ENCODE results near the gene ARL9.

Gene ARL9

GRCh38 chr4:56480691-56481090, 24.9 kb upstream of the ARL9 start:
- H3K4me3 Mint-ChIP-seq, result no peak overlapping the region
- peaks cover 25% of the 10 kb centered on the region for H3K36me3 Mint-ChIP-seq
- DNase-seq (ENCODE audit: low spot score in 2 of 2), result no peak
- H3K9me3 Mint-ChIP-seq, result no peaks in the 10 kb centered on the region
- ATAC-seq (ENCODE audit: low read depth), result no peak
- H3K27ac Mint-ChIP-seq, result no peak overlapping the region
- H3K27me3 Mint-ChIP-seq, result no peaks in the 10 kb centered on the region
- no peaks in the 10 kb centered on the region for H3K4me1 Mint-ChIP-seq

GRCh38 chr4:56496241-56496640, 9.3 kb upstream of the ARL9 start:
- H3K4me1 Mint-ChIP-seq, result no peaks in the 10 kb centered on the region
- ATAC-seq (ENCODE audit: low read depth), result no peak
- H3K4me3 Mint-ChIP-seq, result no peak overlapping the region
- H3K27ac Mint-ChIP-seq, result no peak overlapping the region
- no peaks in the 10 kb centered on the region for H3K9me3 Mint-ChIP-seq
- DNase-seq (ENCODE audit: low spot score in 2 of 2), result no peak
- H3K36me3 Mint-ChIP-seq, result peaks cover 32% of the 10 kb centered on the region
- H3K27me3 Mint-ChIP-seq, result no peaks in the 10 kb centered on the region

GRCh38 chr4:56511098-56511497, 5.5 kb downstream of the ARL9 start:
- peaks cover 3% of the 10 kb centered on the region for H3K4me1 Mint-ChIP-seq
- H3K27me3 Mint-ChIP-seq, result peaks cover 5% of the 10 kb centered on the region
- no peak overlapping the region for H3K4me3 Mint-ChIP-seq
- no peak overlapping the region for H3K27ac Mint-ChIP-seq
- DNase-seq (ENCODE audit: low spot score in 2 of 2), result no peak
- H3K36me3 Mint-ChIP-seq, result no peaks in the 10 kb centered on the region
- no peaks in the 10 kb centered on the region for H3K9me3 Mint-ChIP-seq
- no peak for ATAC-seq (ENCODE audit: low read depth)

DNA sequence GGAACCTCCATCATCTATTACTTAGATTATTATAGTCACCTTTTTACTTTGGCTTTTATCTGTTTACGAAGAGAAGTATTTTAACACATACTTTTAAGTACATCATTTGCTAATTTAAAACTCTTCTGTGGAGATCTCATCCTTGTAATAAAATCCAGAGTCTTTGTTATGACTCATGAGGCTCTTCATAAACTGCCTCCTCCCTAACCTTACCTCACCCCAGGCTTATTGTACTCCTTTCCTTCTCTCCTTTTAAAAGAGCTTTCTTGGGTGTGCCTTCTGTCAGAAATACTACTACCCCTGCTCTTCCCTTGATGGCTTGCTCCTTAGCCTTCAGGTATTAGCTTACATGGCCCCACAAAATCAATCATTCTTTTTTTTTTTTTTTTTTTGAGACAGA, 6.6 kb downstream of the ARL9 start:
- Mint-ChIP-seq H3K4me3 (no peak overlapping the region), H3K27me3 (peaks cover 3% of the 10 kb centered on the region), H3K9me3 (no peaks in the 10 kb centered on the region), H3K27ac (no peak overlapping the region), H3K36me3 (no peaks in the 10 kb centered on the region), H3K4me1 (no peaks in the 10 kb centered on the region)
- ATAC-seq (ENCODE audit: low read depth) (no peak), DNase-seq (ENCODE audit: low spot score in 2 of 2) (no peak)

GRCh38 chr4:56513517-56513916, 7.9 kb downstream of the ARL9 start:
- no peaks in the 10 kb centered on the region for H3K36me3 Mint-ChIP-seq
- no peaks in the 10 kb centered on the region for H3K4me1 Mint-ChIP-seq
- no peak for ATAC-seq (ENCODE audit: low read depth)
- no peak overlapping the region for H3K4me3 Mint-ChIP-seq
- DNase-seq (ENCODE audit: low spot score in 2 of 2), result no peak
- peaks cover 3% of the 10 kb centered on the region for H3K27me3 Mint-ChIP-seq
- H3K9me3 Mint-ChIP-seq, result no peaks in the 10 kb centered on the region
- H3K27ac Mint-ChIP-seq, result no peak overlapping the region

DNA sequence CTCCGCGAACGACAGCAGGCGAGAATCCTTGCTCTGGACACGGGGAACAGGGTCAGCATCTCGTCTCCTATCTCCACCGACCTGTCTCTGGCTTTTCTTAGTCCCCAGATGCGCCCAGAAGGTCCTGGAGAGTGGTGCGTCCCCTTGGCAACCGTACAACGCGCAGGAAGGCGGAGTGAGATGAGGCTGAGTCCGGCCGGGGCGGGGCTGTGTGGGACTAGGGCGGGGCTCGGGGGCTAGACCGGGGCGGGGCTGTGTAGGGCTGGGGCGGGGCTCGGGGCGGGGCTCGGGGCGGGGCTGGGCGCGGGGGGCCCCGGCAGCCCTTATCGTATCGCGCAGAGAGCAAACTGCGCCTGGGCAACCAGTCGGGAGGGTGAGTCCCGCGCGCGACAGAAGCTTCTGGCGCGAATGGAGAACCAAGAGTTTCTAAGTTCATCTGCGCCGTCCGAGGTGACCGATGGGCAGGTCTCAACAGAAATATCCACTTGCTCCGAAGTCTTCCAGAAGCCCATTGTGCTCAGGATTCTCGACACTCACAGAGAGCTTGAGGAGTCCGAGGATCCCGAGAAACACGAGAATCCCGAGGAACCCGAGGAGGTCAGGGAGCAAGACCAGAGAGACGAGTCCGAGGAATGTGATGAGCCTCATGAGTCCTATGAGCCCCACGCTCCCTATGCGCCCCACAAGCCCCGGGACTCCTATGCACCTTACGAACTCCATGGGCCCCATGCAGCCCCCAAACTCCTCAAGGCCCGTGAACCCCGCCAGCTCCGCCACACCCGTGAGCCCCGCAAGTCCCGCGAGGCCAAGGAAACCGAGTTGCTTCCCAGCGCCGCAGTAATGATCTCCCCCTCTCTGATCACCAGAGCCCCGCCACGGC, 24.9 kb downstream of the ARL9 start:
- Mint-ChIP-seq H3K27ac (no peak overlapping the region), H3K9me3 (no peaks in the 10 kb centered on the region)

DNA sequence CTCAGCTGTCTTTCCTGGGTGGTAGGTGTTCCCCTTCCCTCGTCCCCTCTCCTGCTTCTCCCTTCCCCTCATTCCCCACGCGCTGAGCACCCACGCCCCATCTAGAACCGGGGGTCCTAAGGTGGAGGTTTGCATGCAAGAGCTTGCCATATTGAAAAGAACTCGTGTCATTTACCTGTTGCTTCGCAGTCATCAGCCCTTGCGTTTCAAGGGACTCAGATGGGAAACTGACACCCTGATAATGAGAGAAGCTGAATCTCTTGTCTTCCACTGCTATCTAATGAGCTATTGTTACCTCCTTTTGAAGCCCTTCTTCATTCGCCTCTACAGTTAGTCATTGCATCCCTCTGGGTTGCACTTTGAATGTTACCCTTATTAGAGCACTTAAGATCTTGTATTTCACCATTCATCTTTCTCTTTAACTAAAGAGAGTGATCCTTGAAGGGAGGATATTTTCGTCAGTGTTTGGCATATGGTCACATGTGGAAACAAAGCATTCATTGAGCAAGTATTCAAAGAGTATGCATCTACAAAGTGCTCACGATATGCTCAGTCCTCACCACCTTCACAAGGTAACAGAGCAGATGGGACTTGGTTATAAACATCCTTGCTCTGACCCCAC, 25.7 kb downstream of the ARL9 start:
- Mint-ChIP-seq H3K36me3 (no peaks in the 10 kb centered on the region), H3K27ac (no peak overlapping the region), H3K27me3 (peaks cover 6% of the 10 kb centered on the region), H3K9me3 (no peaks in the 10 kb centered on the region), H3K4me3 (no peak overlapping the region), H3K4me1 (no peaks in the 10 kb centered on the region)
- ATAC-seq (ENCODE audit: low read depth) (no peak), DNase-seq (ENCODE audit: low spot score in 2 of 2) (no peak)

More for the DNA sequence above, 24.9 kb downstream of the ARL9 start:
- peak; percentile 61 to 65 for DNase-seq (ENCODE audit: low spot score in 2 of 2)
- Mint-ChIP-seq H3K4me1 (no peaks in the 10 kb centered on the region), H3K36me3 (no peaks in the 10 kb centered on the region), H3K27me3 (peaks cover 5% of the 10 kb centered on the region), H3K4me3 (no peak overlapping the region)
- ATAC-seq (ENCODE audit: low read depth), result peak; percentile 98

DNA sequence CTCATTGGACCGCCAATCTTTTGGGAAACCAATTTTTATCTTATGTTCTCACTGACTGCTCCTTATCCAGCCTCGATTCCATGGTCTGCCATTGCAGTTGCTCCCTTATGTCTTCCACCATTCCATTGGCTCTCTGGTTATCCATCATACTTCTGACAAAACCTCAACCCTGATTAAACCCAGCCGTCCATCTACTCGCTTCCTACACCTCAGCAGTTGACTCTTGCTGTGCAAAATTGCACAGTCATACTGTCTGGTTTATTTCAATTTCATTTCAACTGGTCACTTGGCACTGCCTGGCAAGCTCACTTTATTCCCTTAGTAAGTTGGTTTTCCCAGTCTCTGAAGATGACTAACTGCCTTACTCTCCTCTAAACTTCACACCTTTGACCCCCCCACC, 26.2 kb downstream of the ARL9 start:
- DNase-seq (ENCODE audit: low spot score in 2 of 2) (no peak), ATAC-seq (ENCODE audit: low read depth) (no peak)
- H3K27ac Mint-ChIP-seq, result no peak overlapping the region
- no peaks in the 10 kb centered on the region for H3K4me1 Mint-ChIP-seq
- H3K9me3 Mint-ChIP-seq, result no peaks in the 10 kb centered on the region
- H3K27me3 Mint-ChIP-seq, result peaks cover 8% of the 10 kb centered on the region
- no peak overlapping the region for H3K4me3 Mint-ChIP-seq
- H3K36me3 Mint-ChIP-seq, result no peaks in the 10 kb centered on the region

DNA sequence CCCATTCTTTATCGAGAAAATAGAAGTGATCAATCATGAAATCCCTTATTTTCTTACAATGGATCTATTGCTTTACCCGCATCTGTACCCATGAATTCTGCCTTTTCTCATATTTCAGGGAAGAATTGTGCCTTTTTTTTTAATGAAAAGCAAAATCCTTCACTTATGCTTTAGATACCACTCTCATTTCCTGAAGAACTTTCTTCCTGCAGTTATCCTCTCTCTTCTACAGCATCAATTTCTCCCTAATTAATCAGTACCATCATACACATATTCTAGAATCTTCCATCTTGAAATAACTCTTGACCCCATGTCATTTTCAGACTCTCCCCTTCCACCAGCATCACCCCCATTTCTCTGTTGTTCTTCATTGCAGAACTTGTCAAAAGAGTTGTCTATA, 26.6 kb downstream of the ARL9 start:
- no peaks in the 10 kb centered on the region for H3K4me1 Mint-ChIP-seq

DNA sequence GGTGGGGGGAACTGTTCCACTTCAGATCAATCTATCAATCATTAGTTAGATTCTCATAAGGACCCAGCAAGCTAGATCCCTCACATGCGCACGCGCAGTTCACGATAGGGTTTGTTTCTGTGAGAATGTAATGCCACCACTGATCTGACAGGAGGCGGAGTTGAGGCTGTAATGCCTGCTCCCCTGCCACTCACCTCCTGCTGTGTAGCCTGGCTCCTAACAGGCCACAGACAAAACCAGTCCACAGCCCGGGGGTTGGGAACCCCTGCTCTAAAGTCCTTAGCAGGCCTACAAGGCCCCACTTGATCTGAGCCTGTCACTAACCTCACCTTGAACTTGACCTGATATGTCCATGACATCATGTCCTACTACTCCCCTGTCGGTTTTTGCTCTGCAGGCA, 30.3 kb downstream of the ARL9 start:
- Mint-ChIP-seq H3K4me1 (no peaks in the 10 kb centered on the region), H3K27ac (no peak overlapping the region), H3K36me3 (no peaks in the 10 kb centered on the region), H3K9me3 (no peaks in the 10 kb centered on the region), H3K27me3 (peaks cover 14% of the 10 kb centered on the region), H3K4me3 (no peak overlapping the region)
- ATAC-seq (ENCODE audit: low read depth), result no peak
- DNase-seq (ENCODE audit: low spot score in 2 of 2), result no peak

More for the DNA sequence above, 26.6 kb downstream of the ARL9 start:
- Mint-ChIP-seq H3K27me3 (peaks cover 8% of the 10 kb centered on the region), H3K36me3 (no peaks in the 10 kb centered on the region), H3K27ac (no peak overlapping the region), H3K4me3 (no peak overlapping the region), H3K9me3 (no peaks in the 10 kb centered on the region)
- ATAC-seq (ENCODE audit: low read depth) (no peak), DNase-seq (ENCODE audit: low spot score in 2 of 2) (no peak)

GRCh38 chr4:56537147-56537546, 31.6 kb downstream of the ARL9 start:
- no peak overlapping the region for H3K4me3 Mint-ChIP-seq
- H3K4me1 Mint-ChIP-seq, result no peaks in the 10 kb centered on the region
- ATAC-seq (ENCODE audit: low read depth) (no peak), DNase-seq (ENCODE audit: low spot score in 2 of 2) (no peak)
- H3K36me3 Mint-ChIP-seq, result no peaks in the 10 kb centered on the region
- H3K27ac Mint-ChIP-seq, result no peak overlapping the region
- H3K9me3 Mint-ChIP-seq, result no peaks in the 10 kb centered on the region
- peaks cover 16% of the 10 kb centered on the region for H3K27me3 Mint-ChIP-seq

DNA sequence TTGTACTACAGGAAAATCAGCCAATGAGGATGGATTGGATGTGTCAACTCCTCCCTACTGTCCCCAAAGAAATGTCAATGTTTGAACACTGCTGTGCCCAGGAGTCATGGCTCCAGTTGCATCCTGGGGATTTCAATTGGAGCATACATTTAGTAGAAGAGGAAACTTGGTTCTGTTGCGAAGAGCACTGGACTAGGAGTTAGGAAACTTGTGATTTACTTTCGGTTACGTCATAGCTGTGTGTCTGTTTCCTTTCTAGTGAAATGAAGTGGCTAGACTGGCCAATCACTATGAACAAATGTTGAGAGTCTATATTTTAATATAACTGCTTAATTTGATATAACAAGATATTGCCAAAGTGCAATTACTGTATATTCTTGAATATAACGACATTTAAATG, 35.2 kb downstream of the ARL9 start:
- ATAC-seq (ENCODE audit: low read depth) (no peak), DNase-seq (ENCODE audit: low spot score in 2 of 2) (no peak)
- H3K9me3 Mint-ChIP-seq, result no peaks in the 10 kb centered on the region
- H3K4me3 Mint-ChIP-seq, result no peak overlapping the region
- peaks cover 20% of the 10 kb centered on the region for H3K27me3 Mint-ChIP-seq
- H3K27ac Mint-ChIP-seq, result no peak overlapping the region
- peaks cover 7% of the 10 kb centered on the region for H3K4me1 Mint-ChIP-seq
- H3K36me3 Mint-ChIP-seq, result no peaks in the 10 kb centered on the region

DNA sequence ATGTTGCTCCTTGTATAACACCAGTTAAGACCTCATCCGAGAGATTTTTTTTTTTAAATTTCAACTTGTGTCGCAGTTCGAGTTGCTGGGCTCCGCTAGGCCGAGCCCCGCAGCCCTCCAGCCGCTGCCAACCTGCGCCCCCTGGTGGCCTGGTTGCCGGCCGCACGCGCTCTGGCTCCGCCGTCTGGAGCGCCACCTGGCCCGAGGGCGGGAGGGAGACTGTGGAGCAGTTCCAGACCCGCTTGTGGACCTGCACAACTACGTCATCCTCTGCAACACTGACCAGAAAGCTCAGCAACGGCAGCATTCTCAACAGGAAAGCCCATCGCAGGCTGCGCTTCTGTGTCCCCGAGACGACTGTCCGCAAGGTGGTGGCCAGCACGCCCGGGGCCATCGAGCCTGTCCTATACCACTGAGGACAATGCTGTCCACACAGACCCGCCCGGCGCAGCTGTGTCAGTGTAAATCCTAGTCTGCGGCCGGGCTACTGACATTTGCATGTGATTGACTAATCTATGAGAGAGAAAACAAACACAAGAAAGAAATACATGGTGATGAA, 39.1 kb downstream of the ARL9 start:
- DNase-seq (ENCODE audit: low spot score in 2 of 2) (peak; percentile 91 to 97), ATAC-seq (ENCODE audit: low read depth) (peak; percentile 100)
- Mint-ChIP-seq H3K36me3 (no peaks in the 10 kb centered on the region), H3K27ac (peak overlapping the region; percentile 18), H3K4me1 (peaks cover 7% of the 10 kb centered on the region), H3K9me3 (no peaks in the 10 kb centered on the region), H3K4me3 (peak overlapping the region; percentile 68), H3K27me3 (peaks cover 17% of the 10 kb centered on the region)

DNA sequence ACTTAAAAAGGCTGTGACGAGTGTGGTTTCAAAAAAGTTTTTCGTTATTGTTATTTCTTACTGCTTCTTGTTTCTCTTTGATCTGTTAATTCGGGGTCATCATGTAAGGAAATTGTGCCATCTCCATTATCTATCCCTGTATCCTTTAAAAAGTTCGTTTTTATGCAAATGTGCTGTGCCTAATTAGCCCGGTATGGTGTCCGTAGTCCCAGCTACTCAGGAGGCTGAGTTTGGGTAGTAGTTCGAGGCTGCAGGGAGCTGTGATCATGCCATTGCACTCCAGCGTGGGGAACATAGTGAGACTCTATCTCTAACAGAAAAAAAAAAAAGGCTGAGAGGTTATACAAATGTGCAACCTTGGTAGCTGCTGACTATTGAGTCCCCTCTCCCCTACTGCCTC, 45.1 kb downstream of the ARL9 start:
- no peak overlapping the region for H3K27ac Mint-ChIP-seq
- H3K36me3 Mint-ChIP-seq, result no peaks in the 10 kb centered on the region
- H3K27me3 Mint-ChIP-seq, result peaks cover 2% of the 10 kb centered on the region
- H3K4me1 Mint-ChIP-seq, result no peaks in the 10 kb centered on the region
- DNase-seq (ENCODE audit: low spot score in 2 of 2), result no peak
- H3K9me3 Mint-ChIP-seq, result no peaks in the 10 kb centered on the region
- no peak overlapping the region for H3K4me3 Mint-ChIP-seq
- no peak for ATAC-seq (ENCODE audit: low read depth)
